NCI-H446 treated with DMSO at 0.1 percent for 48 hours (cell line): ENCODE measurements around the gene PERCC1.
"Not testable (repeated sequence)": the region's sequence is repeated elsewhere in the genome, so short reads cannot be mapped to it uniquely, and the experiment has no call there.

Source experiments
- DNase-seq: peaks from one replicate; lab custom pipeline; 2025; lab: John Stamatoyannopoulos, UW

Gene PERCC1

DNA sequence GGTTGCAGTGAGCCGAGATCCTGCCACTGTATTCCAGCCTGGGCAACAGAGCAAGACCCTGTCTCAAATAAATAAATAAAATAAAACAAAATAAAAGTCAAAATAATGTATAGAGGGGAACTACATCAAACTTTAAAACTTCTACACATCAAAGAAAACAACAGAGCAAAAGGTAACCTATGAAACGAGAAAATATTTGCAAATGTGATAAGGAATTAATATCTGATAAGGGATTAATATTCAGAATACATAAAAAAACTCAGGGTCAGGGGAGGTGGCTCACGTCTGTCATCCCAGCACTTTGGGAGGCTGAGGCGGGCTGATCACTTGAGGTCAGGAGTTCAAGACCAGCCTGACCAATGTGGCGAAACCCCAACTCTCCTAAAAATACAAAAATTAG is 38.3 kb downstream of the PERCC1 start:
- DNase-seq, result not testable (repeated sequence)

GRCh38 chr16:1469693-1470201 is 38.9 kb downstream of the PERCC1 start:
- no peak for DNase-seq

DNA sequence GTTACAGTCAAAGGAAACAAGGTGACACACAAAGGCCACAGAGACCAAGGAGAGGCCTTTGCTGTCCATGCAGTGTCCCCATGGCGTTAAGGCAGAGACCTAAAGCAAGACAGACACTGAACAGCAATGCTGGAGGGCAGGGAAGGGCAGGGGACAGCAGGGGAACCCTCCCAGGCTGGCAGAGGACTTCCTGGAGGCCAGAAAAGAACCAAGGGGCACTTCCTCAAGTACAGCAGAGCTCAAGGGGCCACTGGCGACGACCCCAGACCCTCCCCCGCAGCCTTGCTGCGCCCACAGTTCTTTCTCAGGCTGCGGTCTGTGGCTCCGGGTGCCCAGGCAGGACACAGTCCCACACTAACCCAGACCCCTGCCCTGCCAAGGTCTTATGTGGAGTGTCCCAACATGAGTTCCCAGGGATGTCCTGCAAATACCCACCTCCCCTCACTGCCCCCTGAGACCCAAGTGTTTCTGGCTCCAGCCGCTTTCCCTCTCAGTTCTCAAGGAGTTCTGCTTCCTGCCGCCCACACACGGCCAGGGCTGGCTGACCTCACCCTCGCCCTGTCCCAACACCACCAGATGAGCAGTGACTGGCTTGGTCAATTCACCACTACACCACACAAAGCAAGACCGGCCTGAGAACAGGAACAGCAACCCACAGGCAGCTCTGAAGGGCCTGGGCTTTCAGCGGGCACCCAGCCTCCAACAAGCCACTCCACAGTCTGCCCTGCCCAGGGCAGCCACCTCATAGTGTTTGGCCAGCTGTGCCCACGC is 39.8 kb downstream of the PERCC1 start:
- DNase-seq, result no peak

DNA sequence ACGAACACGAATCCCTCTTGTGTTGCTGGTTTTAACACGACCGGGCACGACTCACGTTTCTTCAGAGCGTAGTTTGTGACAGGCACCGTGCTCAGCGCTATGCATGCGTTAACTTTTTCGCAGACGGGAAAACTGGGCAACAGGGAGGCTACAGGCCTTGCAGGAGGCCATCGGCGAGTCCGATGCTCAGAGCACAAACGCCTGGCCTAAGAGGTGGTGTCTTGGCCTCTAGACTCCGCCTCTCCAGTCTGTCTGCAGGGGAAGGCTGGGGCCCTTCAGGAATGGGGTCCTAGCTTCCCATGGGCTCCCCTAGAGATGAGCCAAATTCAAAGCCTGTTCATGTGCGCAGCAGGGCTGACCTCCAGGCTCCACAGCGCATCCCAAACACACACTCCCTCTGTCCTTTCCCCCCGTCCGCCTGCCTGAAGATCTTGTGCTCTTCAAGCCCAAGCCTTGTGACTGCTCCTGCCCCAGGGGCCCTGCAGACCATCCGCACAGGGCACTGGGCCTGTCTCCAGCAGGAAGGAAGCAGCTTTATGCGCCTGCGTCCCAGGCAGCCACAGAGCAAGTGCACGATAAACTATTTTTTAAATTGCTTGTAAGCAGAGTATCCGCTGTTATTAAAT is 40.8 kb downstream of the PERCC1 start:
- no peak for DNase-seq

- no peak for DNase-seq
These were observed 42.1 kb downstream of the PERCC1 start for GRCh38 chr16:1472974-1473373.

DNA sequence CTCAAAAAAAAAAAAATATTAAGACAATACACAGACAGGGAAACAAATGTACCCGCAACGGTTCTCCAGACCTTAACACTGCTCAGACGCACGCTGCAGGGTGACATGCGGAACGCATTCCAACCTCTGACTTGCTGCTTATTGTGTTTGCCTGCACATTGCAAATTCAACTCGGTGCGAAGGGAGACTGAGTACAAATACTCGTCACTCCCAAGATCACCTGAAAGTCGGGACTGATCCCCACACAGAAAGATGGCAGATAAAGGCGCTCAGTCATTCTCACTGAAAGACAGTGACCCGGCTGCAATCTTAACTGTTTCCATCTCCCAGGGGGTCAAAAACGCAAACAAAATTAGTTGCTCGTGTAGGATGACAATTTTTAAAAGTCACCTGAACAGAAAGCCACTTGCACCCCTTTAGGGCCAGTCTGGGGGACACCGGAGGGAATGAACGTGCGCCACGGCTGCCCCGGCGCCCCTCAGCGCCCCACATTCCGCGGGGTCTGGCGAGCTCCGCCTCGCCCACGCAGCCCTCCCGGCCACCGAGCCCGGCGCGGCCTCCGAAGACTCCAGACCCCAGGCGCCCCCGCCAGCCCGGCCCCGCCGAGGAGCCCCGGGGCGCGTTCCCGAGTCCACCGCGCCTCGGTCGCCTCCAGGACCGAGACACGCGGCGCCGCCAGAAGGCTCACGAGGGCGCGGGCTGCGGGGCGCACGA is 43.4 kb downstream of the PERCC1 start:
- no peak for DNase-seq

DNA sequence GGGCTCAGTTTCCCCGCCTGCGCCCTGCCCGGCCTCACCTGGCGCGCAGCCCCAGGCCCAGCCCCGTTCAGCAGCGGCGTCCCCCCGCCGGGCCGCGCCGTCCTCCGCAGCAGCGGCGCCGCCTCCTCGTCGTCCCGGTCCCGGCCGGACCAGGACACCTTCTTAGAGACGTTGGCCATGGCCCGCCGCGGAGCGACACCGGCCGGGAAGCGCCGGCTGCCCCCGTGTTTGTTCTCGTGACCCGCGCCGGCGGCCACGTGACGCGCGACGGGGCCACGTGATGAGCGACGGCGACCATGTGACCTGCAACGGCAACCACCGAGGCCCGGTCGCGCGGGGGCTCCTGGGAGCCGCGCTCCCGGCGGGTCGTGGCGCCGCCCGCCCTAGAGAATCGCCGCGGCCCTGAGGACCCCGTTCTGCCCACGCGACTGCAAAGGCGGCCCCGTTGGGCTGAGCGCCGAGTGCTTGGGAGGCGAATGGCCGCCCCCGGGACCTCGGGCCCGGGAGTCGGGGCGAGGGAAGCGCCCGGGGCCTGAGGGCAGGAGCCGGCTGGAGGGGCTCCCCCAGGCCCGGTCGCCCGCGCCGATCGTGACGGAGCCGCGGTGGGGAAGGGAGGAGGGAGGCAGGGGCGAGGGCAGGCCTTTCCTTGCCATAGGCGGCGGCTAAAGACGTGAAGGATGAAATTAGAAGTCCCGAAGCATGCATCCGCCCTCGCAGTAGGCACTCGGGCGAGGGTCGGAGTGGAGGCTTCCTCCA is 44.1 kb downstream of the PERCC1 start, which contains the start of gene CLCN7:
Gene CLCN7 (minus strand): TSS at position 233 of the 756 bp plus-strand sequence. CDS start 54 bp downstream, at position 179.
- DNase-seq, result peak; percentile 52

GRCh38 chr16:1475552-1476114 is 44.8 kb downstream of the PERCC1 start:
- DNase-seq, result no peak

DNA sequence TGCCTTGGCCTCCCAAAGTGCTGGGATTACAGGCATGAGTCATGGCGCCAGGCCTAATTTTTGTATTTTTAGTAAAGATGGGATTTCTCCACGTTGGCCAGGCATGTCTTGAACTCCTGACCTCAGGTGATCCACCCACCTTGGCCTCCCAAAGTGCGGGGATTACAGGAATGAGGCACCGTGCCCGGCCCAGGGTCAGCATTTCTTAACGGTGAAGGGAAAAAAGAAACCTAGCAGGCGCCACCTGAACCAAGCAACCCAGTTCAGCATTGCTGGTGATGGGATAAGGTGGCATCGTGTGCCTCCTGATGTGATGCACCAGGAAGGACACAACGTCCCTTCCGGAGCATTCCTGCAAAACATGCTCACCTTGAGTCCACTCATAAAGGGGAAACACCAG is 46.2 kb downstream of the PERCC1 start:
- DNase-seq, result no peak

DNA sequence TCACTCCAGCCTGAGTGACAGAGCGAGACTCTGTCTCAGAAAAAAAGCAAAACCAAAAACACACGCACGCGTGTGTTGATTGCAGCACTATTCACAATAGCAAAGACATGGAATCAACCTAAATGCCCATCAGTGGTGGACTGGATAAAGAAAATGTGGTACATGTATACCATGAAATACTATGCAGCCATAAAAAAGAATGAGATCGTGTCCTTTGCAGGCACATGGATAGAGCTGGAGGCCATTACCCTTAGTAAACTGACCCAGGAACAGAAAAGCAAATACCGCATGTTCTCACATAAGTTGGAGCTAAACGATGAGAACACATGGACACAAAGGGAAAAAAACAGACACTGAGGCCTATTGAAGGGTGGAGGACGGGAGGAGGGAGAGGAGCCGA is 48.1 kb downstream of the PERCC1 start:
- DNase-seq, result not testable (repeated sequence)

DNA sequence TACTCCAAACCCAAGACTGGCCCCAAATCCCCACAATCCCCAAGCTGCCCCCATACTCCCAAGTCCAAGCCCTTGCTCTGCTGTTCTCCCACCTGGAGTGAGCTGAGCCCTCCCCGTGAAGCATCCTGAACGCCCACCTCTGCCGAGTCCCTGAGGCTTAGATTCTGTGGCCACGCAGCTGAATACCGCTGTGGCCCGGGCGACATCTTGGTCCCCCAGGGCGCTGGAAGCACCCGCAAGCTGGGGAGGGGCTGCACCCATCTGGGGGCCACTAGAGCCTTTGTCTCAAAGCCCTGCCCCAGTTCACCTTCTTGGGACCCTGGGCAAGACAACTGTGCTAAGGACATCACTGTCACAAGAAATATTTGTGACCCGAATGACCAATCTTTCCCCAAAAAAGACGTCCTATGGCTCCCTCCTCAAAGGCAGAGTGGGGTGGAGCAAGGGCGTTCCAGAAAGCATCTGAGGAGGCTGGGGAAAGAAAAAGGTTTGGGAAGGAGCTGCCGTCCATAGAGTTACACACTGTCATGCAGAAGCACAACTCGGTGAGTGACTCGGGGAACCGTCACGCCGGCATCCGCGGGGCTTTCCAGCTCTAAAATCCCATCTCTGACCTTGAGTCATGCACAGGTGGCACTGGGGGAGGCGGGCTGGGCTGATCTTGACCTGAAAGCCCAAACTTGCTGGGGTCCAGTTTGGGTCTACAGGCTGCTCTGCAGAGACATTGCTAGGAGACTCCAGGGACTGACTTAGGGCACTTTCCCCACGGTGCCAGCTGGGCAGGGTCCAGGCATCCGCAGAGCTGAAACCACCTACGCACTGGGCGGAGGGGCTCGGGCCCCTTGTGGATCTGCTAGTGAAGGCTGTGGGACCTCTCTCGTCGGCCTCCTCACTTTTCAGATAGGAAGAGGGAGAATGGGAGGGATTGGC is 51.3 kb downstream of the PERCC1 start:
- no peak for DNase-seq
